ENCODE data around the gene BCL11A. TPM values are rescaled to one million over a fixed set of nuclear protein-coding genes. Genes with fewer than 3 reads are reported as not detected.

The BCL11A gene
- polyA plus RNA-seq, 3 donors: 0.30 to 3.0 TPM; not detected in 1

DNA sequence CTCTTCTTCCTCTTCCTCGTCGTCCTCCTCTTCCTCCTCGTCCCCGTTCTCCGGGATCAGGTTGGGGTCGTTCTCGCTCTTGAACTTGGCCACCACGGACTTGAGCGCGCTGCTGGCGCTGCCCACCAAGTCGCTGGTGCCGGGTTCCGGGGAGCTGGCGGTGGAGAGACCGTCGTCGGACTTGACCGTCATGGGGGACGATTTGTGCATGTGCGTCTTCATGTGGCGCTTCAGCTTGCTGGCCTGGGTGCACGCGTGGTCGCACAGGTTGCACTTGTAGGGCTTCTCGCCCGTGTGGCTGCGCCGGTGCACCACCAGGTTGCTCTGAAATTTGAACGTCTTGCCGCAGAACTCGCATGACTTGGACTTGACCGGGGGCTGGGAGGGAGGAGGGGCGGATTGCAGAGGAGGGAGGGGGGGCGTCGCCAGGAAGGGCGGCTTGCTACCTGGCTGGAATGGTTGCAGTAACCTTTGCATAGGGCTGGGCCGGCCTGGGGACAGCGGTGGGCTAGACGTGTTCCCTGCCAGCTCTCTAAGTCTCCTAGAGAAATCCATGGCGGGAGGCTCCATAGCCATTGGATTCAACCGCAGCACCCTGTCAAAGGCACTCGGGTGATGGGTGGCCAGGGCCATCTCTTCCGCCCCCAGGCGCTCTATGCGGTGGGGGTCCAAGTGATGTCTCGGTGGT is 91.9 kb downstream of the BCL11A start:
- 96 to 99% (median 96%) methylated on average over 47 of the region's 47 CpGs for WGBS, 3 donors
- H3K27ac ChIP-seq (ENCODE audit: low read depth, low read length): no peak overlapping the region

- WGBS, 3 donors: 95 to 99% (median 96%) methylated on average over 73 to 76 of the region's 76 CpGs
Observed at GRCh38 chr2:60460577-60461420, 92.7 kb downstream of the BCL11A start.

DNA sequence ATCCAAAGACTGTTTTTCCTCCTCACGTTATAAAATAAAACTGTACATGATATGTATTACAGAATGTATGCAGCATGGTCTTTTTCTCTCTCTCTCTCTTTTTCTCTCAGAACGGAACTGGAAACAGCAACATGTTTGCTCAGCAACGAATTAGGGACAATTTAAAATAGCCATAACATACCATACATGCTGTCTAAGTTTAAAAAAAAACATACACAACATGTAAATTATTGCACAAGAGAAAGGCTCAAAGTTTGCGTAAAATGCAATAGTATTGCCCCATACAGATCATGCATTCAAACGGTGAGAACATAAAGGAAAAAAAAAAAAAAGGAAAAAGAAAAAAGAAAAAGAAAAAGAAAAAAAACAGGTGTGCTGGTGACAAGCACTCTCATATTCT is 93.6 kb downstream of the BCL11A start:
- WGBS, 3 donors: 42 to 71% (median 50%) methylated on average over 5 of the region's 5 CpGs
- H3K27ac ChIP-seq (ENCODE audit: low read depth, low read length): no peak overlapping the region

More at GRCh38 chr2:60460577-60461420, 92.7 kb downstream of the BCL11A start:
- no peak overlapping the region for H3K27ac ChIP-seq (ENCODE audit: low read depth, low read length)

GRCh38 chr2:60456115-60456770 is 97.2 kb downstream of the BCL11A start:
- H3K27ac ChIP-seq (ENCODE audit: low read depth, low read length): no peak overlapping the region
- WGBS, 3 donors: 87 to 88% (median 88%) methylated on average over 6 of the region's 6 CpGs

GRCh38 chr2:60453872-60454271 is 99.6 kb downstream of the BCL11A start:
- H3K27ac ChIP-seq (ENCODE audit: low read depth, low read length): no peak overlapping the region
- 89 to 94% (median 90%) methylated on average over 9 of the region's 9 CpGs for WGBS, 3 donors

DNA sequence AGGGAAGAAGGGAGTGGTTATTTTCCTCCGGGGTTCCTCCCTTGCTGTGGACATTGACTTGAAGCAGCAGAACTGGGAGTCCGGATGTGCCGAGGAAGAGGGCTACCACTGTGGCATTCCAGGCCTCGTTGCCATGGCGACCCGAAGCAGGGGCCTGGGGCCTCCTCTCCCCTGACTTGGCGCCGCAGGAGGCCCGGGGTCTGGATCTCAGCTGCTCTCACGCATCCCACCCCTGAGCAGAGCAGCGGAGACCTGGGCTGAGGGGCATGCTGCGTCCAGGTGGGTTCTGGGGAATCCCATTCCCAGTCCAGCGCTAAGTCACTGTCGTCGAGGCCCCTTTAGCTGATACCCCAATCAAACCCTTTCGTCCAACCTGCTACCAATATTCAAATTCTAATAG is 100.2 kb downstream of the BCL11A start:
- 63 to 74% (median 64%) methylated on average over 16 of the region's 16 CpGs for WGBS, 3 donors
- H3K27ac ChIP-seq (ENCODE audit: low read depth, low read length): no peak overlapping the region

GRCh38 chr2:60450488-60450887 is 103.0 kb downstream of the BCL11A start:
- H3K27ac ChIP-seq (ENCODE audit: low read depth, low read length): no peak overlapping the region
- WGBS, 3 donors: 54 to 56% (median 55%) methylated on average over 1 of the region's 1 CpG

GRCh38 chr2:60447943-60448342 is 105.5 kb downstream of the BCL11A start:
- H3K27ac ChIP-seq (ENCODE audit: low read depth, low read length): no peak overlapping the region
- 87 to 91% (median 90%) methylated on average over 1 of the region's 1 CpG for WGBS, 3 donors

DNA sequence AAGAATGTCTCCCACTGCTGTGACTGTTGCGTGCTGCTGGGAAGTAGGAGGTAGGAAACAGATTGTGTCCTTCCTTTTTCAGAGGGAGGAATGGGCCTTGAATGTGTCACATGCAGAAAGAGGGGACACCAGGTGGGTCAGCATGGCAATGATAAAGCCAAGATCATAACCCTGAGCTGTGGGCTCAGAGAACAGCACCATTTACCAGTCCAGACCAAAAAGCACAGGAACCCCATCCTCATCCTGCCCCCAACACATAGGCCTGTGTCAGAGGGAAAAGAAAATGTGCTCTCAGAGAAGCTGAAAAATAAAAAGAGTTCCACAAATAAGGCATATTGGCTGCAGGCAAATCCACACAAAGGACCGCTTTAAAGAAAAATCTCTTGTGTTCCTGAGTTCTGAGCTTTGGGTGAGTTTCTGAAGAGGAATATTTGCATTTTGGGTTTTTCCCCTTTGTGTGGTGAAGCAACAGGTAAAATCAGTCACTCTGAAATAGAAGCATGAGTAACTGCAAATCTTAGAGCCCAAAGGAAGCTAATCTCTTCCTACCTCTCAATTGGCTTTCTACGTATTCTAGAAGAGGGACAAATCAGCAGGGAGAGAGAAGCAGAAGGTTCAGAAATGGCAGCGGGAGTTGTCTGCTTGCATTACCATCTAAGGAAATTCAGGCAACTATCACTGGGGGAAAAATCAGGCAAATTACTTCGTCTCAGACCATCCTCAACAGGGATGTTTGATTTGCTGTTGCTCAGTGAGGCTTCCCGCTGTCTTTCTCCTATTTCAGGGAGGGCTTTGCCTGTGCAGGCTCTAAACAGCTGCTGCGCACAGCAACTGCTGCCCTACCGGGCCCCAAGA is 106.8 kb downstream of the BCL11A start:
- 81 to 94% (median 87%) methylated on average over 8 of the region's 8 CpGs for WGBS, 3 donors
- H3K27ac ChIP-seq (ENCODE audit: low read depth, low read length): no peak overlapping the region

DNA sequence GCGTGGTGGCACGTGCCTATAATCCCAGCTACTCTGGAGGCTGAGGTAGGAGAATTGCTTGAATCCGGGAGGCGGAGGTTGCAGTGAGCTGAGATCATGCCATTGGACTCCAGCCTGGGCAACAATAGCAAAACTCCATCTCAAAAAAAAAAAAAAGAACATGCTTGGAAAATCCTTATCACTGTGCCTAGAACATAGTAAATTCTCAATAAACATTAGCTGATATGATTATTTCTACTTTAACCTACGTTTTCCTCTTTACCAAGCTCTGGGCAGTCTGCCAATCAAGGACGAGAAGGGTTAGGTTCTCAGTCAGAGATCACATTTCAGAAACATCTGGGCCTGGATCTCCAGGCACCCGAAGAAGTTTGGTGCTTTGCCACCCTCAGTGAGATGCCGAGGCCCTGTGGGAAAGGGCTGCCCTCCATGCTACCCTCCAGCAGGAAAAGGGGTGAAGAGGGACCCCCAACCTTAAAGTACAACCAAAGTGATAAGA is 107.7 kb downstream of the BCL11A start:
- H3K27ac ChIP-seq (ENCODE audit: low read depth, low read length): no peak overlapping the region
- 48 to 59% (median 58%) methylated on average over 8 of the region's 8 CpGs for WGBS, 3 donors

DNA sequence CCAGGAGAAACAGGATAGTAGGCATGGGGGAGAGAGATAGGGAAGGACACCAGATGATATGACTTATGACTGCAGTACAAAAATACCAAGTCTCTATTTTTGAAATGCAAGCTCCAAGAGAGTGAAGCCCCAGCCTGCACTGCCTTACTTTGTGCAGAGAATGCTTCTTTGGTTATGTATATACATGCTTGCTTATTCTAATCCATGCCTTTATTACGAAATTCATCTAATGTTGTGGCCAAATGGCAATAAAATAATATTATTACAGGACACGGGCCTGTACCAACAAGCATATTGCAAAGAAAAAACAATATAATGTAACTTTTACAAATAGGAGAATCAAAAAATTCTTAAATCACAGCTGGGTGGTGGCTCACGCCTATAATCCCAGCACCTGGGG is 110.8 kb downstream of the BCL11A start:
- H3K27ac ChIP-seq (ENCODE audit: low read depth, low read length): no peak overlapping the region
- 82 to 88% (median 87%) methylated on average over 3 of the region's 3 CpGs for WGBS, 3 donors

- no peak overlapping the region for H3K27ac ChIP-seq (ENCODE audit: low read depth, low read length)
- WGBS, 3 donors: 78 to 80% (median 79%) methylated on average over 5 of the region's 5 CpGs
Observed at GRCh38 chr2:60441800-60442199, 111.7 kb downstream of the BCL11A start.

DNA sequence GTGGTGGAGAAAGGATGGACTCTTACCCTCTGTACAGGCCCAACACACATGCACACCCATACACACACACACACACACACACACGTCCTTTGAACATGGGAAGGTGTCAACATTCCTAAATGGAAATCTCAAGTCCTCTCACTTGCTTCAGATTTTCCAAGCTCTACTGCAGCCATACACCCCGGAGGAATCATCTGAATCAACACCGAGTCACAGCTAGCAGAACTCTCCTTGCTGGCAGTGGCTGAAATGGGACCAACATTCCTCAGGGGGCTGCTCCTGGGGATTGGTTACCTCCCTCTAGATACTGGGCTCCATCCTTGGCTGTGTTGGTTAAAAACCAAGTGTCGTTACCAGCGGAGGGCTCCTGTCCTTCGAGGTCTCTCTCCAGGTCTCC is 112.7 kb downstream of the BCL11A start:
- H3K27ac ChIP-seq (ENCODE audit: low read depth, low read length): no peak overlapping the region
- WGBS, 3 donors: 87 to 92% (median 88%) methylated on average over 6 of the region's 6 CpGs

DNA sequence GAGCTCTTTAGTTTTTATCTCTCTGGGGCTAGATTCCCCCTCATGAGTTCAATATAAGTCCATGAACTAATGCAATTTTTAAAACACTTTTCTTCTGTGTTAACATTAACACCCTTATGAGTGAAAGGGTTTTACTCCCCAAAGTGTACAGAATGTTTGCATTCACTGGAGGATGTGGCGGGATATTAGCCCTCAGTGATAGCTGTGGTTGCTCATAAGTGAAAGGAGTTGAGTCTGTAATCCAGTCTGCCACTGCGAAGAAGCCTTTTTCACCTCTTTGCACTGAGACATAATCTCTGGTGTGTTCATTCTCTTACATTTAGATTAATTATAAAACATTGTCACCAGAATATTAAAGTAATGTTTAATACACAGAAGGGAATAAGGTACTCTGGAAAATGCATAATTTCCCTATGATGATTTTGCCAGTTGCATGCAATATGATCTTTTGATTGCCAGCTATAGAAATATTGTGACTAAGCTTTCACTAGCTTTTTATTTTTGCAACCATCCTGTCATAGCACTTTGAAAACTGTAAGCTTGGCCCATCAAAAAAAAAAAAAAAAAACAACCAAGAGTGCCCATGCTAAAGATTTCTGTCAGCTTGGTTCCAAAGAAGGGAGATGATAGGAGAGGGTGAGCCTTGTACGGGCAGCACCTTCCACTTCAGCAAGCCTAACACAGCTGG is 113.2 kb downstream of the BCL11A start:
- WGBS, 3 donors: 94 to 97% (median 95%) methylated on average over 3 of the region's 3 CpGs
- no peak overlapping the region for H3K27ac ChIP-seq (ENCODE audit: low read depth, low read length)

GRCh38 chr2:60439219-60439974 is 114.1 kb downstream of the BCL11A start:
- 54 to 79% (median 58%) methylated on average over 20 of the region's 20 CpGs for WGBS, 3 donors
- H3K27ac ChIP-seq (ENCODE audit: low read depth, low read length): no peak overlapping the region

- H3K27ac ChIP-seq (ENCODE audit: low read depth, low read length): no peak overlapping the region
- WGBS, 3 donors: 82 to 86% (median 86%) methylated on average over 6 of the region's 6 CpGs
Observed at GRCh38 chr2:60438653-60439052, 114.8 kb downstream of the BCL11A start.

GRCh38 chr2:60438131-60438530 is 115.3 kb downstream of the BCL11A start:
- no peak overlapping the region for H3K27ac ChIP-seq (ENCODE audit: low read depth, low read length)
- 83 to 88% (median 83%) methylated on average over 4 of the region's 4 CpGs for WGBS, 3 donors

Data from adipose tissue (tissue), 3 donors.